Esophagus squamous epithelium (tissue), 5 donors: ENCODE measurements around the gene DCTN2. TPM values are rescaled to one million over a fixed set of nuclear protein-coding genes. Genes with fewer than 3 reads are reported as not detected.

Source experiments
- DNase-seq: peaks from one replicate; lab custom pipeline; 2025; lab: John Stamatoyannopoulos, UW
- H3K27ac ChIP-seq, 4 donors: fragments of 200-600 bp; sonication (generic); one replicate each; pipeline ENCODE4 v1.5.1; 2016 to 2019; ENCODE audit warnings: mild to moderate bottlenecking in 1 of 4
- H3K27me3 ChIP-seq, 4 donors: fragments of 200-600 bp; sonication (generic); 1 replicate in 3 of 4; 2 replicates in 1 of 4; pipeline versions ENCODE4 v1.5.1 to v1.6.0; 2017 to 2021; ENCODE audit warnings: antibody characterized with exemption in 1 of 4
- H3K36me3 ChIP-seq, 3 donors: fragments of 200-600 bp; sonication (generic); one replicate each; pipeline ENCODE4 v1.5.1; 2016 to 2019
- H3K4me1 ChIP-seq, 3 donors: fragments of 200-600 bp; sonication (generic); one replicate each; pipeline ENCODE4 v1.5.1; 2017 to 2019
- H3K4me3 ChIP-seq, 4 donors: fragments of 200-600 bp; sonication (generic); 1 replicate in 3 of 4; 2 replicates in 1 of 4; pipeline ENCODE4 v1.5.1; 2016 to 2019; ENCODE audit warnings: mild to moderate bottlenecking in 2 of 4, moderate library complexity in 1 of 4
- H3K9me3 ChIP-seq, 3 donors: fragments of 200-600 bp; sonication (generic); one replicate each; pipeline ENCODE4 v1.5.1; 2016 to 2019
- POLR2A ChIP-seq, 4 donors: fragments of 450-650 bp; IDR thresholded peaks; one replicate each; pipeline ENCODE4 v1.6.1; 2017; ENCODE audit warnings: antibody characterized with exemption in 4 of 4, mild to moderate bottlenecking in 4 of 4, moderate library complexity in 3 of 4
- WGBS, 2 donors: methylation state at CpG; one replicate each; pipeline ENCODE4 v1.1.5; 2018; 5-methylcytosine and 5-hydroxymethylcytosine counted together
- intact Hi-C: fragments of 100-400 bp; cut with DNase I; formaldehyde crosslinking; loops from one replicate; pipeline ENCODE4 v1.15.0; 2022
- total RNA-seq, 4 donors: library from RNA; depleted of rRNA; stranded (reverse); fragments of >200 nt; gene quantifications; one replicate each; pipeline ENCODE4 v1.1.0, GENCODE V29; 2016
- TF ChIP-seq, protein P1 (sequence below), 6 experiments: fragments of 450-650 bp in 4 of 6; fragments of 200-600 bp in 2 of 6; sonication (generic) in 2 of 6; IDR thresholded peaks; one replicate each; pipeline ENCODE4 v1.5.1; 2016 to 2019; ENCODE audit warnings: antibody characterized with exemption in 6 of 6, mild to moderate bottlenecking in 4 of 6, moderate library complexity in 4 of 6
- donor health status: DM: yes; HTN: yes; CAD: no.

DCTN2 gene
- total RNA-seq, 4 donors from 2014 or later = 122 to 175 (median 159) TPM

DNA sequence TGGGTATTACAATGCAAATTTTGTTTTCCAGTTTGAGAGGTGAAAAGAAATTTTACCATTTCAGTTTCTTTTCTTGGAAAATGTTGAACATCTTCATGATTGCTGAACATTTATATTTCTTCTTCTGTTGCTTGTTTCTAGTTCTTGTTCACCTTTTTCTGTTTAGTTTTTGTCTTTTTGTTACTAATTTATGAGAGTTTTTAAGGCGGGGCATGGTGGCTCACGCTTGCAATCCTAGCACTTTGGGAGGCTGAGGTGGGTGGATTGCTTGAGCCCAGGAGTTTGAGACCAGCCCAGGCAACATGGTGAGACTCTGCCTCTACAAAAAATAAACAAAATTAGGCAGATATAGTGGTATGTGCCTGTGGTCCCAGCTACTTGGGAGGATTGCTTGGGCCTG, 13.5 kb upstream of the DCTN2 start:
- TF ChIP-seq, protein P1, sequence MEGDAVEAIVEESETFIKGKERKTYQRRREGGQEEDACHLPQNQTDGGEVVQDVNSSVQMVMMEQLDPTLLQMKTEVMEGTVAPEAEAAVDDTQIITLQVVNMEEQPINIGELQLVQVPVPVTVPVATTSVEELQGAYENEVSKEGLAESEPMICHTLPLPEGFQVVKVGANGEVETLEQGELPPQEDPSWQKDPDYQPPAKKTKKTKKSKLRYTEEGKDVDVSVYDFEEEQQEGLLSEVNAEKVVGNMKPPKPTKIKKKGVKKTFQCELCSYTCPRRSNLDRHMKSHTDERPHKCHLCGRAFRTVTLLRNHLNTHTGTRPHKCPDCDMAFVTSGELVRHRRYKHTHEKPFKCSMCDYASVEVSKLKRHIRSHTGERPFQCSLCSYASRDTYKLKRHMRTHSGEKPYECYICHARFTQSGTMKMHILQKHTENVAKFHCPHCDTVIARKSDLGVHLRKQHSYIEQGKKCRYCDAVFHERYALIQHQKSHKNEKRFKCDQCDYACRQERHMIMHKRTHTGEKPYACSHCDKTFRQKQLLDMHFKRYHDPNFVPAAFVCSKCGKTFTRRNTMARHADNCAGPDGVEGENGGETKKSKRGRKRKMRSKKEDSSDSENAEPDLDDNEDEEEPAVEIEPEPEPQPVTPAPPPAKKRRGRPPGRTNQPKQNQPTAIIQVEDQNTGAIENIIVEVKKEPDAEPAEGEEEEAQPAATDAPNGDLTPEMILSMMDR (IDR thresholded peaks at IDR 0.05) = no peak
- TF ChIP-seq POLR2A (IDR thresholded peaks at IDR 0.05) = no peak
- Histone ChIP-seq H3K27me3 (no peaks in the 10 kb centered on the region), H3K36me3 (no peaks in the 10 kb centered on the region), H3K4me3 (no peak overlapping the region), H3K4me1 (no peaks in the 10 kb centered on the region), H3K9me3 (no peaks in the 10 kb centered on the region), H3K27ac (no peak overlapping the region)
- no peak for DNase-seq
- intact Hi-C loops = no loop called here
- WGBS, 2 donors = 85 to 89% methylated on average over 2 of the region's 2 CpGs

DNA sequence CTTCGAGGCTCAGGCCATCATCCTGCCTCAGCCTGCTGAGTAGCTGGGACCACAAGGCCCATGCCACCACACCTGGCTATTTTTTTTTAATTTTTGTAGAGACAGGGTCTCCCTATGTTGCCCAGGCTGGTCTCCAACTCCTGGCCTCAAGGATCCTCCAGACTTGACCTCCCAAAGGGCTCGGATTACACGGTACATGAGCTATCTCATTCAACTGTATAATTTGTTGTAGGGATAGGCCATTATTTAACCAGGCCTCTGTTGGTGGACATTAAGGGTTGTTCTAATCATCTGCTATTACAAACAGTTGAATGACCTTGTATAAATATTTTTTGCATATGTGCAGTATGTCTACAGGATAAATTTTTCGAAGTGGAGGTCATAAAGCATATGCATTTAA, 11.9 kb upstream of the DCTN2 start:
- Histone ChIP-seq H3K27ac (no peak overlapping the region), H3K27me3 (no peaks in the 10 kb centered on the region), H3K4me1 (no peaks in the 10 kb centered on the region), H3K9me3 (no peaks in the 10 kb centered on the region), H3K4me3 (no peak overlapping the region), H3K36me3 (no peaks in the 10 kb centered on the region)
- whole genome bisulfite sequencing, 2 donors = 75 to 83% methylated on average over 4 of the region's 4 CpGs
- intact Hi-C loops = no loop called here
- no peak for DNase-seq
- no peak for TF ChIP-seq POLR2A (IDR thresholded peaks at IDR 0.05)
- TF ChIP-seq, protein P1 (IDR thresholded peaks at IDR 0.05) = no peak

- DNase-seq = no peak
- no peak overlapping the region for H3K27ac ChIP-seq
- H3K36me3 ChIP-seq = no peaks in the 10 kb centered on the region
- WGBS, 2 donors = 100% methylated on average over 1 of the region's 1 CpG; no CpG with 5 or more reads in 1 of the 2 donors
- intact Hi-C loops = no loop called here
- H3K27me3 ChIP-seq = peaks cover 0 to 20% (median 0%) of the 10 kb centered on the region in 4 donors
- TF ChIP-seq POLR2A (IDR thresholded peaks at IDR 0.05) = no peak
- TF ChIP-seq, protein P1 (IDR thresholded peaks at IDR 0.05) = no peak
- H3K4me1 ChIP-seq = peaks cover 3 to 6% (median 5%) of the 10 kb centered on the region in 3 donors
- H3K4me3 ChIP-seq = no peak overlapping the region
- H3K9me3 ChIP-seq = no peaks in the 10 kb centered on the region
Observed at GRCh38 chr12:57554897-57555296, 7.9 kb upstream of the DCTN2 start.

DNA sequence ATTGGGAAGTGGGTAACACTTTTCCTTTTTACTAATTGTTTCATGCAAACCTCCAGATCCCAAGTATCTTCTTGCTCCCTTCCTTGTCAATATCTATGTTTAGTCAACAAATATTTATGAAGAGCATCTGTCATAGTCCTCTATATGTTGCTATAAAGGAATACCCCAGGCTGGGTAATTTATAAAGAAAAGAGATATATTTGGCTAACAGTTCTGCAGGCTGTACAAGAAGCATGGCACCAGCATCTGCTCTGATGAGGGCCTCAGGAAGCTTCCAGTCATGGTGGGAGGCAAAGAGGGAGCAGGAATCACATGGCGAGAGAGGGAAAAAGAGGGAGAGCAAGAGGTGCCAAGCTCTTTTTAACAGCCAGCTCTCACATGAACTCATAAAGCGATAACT, 7.5 kb upstream of the DCTN2 start:
- Histone ChIP-seq H3K27ac (no peak overlapping the region), H3K9me3 (no peaks in the 10 kb centered on the region), H3K4me3 (no peak overlapping the region), H3K27me3 (peaks cover 0 to 24% (median 0%) of the 10 kb centered on the region in 4 donors), H3K36me3 (no peaks in the 10 kb centered on the region), H3K4me1 (peaks cover 3 to 11% (median 5%) of the 10 kb centered on the region in 3 donors)
- no peak for DNase-seq
- WGBS, 2 donors = 85 to 88% methylated on average over 2 of the region's 2 CpGs
- intact Hi-C loops = no loop called here
- TF ChIP-seq, protein P1 (IDR thresholded peaks at IDR 0.05) = no peak
- no peak for TF ChIP-seq POLR2A (IDR thresholded peaks at IDR 0.05)

GRCh38 chr12:57553343-57554202, 6.6 kb upstream of the DCTN2 start:
- peaks cover 0 to 33% (median 0%) of the 10 kb centered on the region in 4 donors for H3K27me3 ChIP-seq

More at GRCh38 chr12:57553343-57554202, 6.6 kb upstream of the DCTN2 start:
- WGBS, 2 donors = 71 to 75% methylated on average over 6 to 7 of the region's 7 CpGs
- no peaks in the 10 kb centered on the region for H3K9me3 ChIP-seq
- no peak for TF ChIP-seq POLR2A (IDR thresholded peaks at IDR 0.05)
- TF ChIP-seq, protein P1 (IDR thresholded peaks at IDR 0.05) = no peak
- no peaks in the 10 kb centered on the region for H3K36me3 ChIP-seq
- intact Hi-C loops = no loop called here
- no peak overlapping the region for H3K4me3 ChIP-seq
- peaks cover 3 to 14% (median 5%) of the 10 kb centered on the region in 3 donors for H3K4me1 ChIP-seq
- H3K27ac ChIP-seq = no peak overlapping the region
- no peak for DNase-seq
